ENCODE measurements around the gene SYT7.

The SYT7 gene

DNA sequence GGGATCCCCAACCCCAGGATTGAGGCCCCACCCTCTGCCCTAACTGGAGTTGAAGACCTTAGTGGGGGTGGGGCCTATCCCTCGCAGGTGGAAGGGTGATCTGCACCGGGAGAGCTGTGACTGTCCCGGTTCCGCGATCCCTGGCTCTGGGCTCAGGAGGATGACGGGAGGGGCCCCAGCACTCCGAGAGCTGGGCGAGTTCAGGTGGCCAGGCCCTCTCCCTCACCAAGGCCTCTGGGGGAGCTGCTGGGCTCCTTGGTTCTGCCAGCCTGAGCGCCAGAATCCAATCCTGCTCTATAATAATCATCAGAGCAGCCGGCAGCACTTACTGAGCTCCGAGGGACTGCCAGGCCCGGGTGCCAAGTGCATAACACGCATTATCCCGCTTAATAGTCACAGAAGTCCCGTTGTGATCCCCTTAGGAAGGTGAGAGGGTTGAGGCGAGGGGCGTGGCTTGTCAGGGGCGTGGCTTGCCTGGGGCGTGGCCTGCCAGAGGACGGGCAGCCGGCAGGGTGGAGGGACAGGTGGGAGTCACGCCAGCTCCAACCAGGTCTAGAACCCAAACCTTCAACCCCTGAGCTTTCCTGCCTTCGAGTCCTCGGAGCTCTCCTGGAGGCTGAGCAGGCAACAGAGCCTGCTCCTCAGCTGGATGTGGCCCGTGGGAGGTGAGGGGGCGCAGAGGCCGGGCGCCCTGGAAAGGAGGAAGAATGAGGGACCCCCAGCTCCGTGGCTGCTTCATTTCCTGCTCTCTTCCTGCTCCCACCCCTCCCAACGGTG is 7.3 kb upstream of the SYT7 start:
- peak overlapping the region in 14 of 21 experiments; percentile 15 to 72 (median 40) for H3K27ac ChIP-seq
- H3K4me3 ChIP-seq = peak overlapping the region; percentile 13 to 54 (median 38)

DNA sequence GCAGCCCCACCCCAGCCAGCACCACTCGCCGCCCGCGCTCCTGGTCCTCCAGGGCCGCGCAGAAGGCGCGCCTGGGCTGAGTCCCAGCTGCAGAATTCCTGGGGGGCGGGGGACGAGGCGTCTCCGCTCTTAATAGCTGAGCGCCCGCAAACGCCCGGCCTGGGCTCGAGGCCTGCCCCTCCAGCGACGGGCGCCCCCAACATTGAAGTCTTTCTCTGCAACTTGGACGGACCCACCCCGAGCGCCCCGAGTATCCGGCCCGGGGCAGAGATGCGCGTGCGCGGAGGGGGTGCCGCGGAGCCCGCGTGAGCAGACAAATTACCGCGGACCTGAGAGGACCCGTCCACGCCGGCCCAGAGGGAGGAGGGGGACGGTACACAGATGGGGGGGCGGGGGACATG is 6.7 kb upstream of the SYT7 start:
- Histone ChIP-seq H3K4me3 (peak overlapping the region; percentile 13 to 54 (median 38)), H3K27ac (peak overlapping the region in 13 of 21 experiments; percentile 15 to 72 (median 33))

DNA sequence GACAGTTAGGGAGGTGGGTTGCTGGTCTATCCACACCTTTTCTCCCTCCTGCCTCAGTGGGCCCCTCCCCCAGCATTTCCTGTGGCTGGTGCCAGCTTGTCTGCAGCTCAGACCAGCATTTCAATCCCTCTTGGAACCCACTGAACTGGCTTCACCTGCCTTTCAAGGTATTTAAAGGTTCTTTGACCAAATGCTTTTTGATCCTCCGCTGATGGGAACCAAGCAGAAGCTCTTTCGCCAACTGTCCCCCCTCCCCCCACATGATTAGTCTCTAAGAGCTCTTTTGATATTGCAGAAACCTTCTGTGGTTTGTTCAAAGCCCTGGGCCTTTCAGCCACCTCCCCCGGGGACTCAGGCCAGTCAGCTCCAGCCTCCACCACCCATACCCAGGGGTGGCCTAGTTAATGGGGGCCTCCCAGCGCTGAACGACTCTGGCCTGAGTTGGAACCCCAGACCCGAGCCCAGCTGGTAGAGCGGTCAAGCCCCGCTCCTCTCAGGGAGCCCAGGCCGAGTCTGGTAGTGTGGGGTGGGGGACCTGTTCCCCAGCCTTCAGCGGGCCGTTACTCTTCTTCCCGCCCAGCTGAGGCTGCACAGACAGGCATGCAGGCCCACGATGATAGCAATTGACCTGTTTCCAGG is 6.0 kb upstream of the SYT7 start:
- peak overlapping the region in 4 of 7 experiments; percentile 24 to 54 (median 42) for H3K4me3 ChIP-seq

DNA sequence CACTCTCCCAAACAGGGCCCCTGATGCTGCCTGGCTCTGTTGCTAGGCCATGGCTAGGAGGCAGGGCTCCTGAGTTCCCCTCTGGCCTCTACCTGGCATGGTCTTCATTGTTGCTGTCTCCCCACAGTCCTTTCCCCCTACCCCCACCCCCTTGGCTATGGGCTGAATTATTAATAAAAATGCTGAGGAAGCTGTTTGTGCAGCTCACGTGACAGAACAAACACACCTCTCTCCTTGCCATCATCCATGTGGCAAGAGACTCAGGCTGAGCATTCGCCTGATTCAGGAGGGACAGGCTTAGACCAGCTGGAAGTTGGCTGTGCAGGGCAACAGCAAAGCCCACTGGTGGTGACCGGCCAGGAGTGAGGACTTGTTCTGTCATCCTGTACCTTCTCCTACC is 4.2 kb upstream of the SYT7 start:
- Histone ChIP-seq H3K27ac (no peak overlapping the region), H3K4me3 (no peak overlapping the region)

More for the DNA sequence above, 6.0 kb upstream of the SYT7 start:
- H3K27ac ChIP-seq = peak overlapping the region in 7 of 21 experiments; percentile 15 to 72 (median 56)

DNA sequence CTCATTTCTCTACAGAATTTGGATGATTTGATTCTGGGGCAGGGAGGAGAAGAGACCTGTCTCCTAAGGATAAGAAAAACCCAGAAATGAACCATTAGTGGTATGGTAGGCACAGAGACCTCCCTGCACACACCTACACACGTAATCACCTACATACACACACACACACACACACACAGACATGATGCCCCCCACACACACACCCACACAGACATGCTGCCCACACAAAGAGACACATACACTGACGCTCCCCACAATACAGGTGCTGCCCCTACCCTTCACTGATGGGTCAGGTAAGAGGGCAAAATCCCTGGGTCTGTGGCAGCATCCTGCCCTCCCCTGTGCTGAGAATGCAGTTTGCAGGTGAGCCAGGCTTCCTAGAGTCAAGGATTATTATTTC is 1.1 kb upstream of the SYT7 start:
- Histone ChIP-seq H3K4me3 (no peak overlapping the region), H3K27ac (peak overlapping the region in 1 of 21 experiments; percentile 7)

DNA sequence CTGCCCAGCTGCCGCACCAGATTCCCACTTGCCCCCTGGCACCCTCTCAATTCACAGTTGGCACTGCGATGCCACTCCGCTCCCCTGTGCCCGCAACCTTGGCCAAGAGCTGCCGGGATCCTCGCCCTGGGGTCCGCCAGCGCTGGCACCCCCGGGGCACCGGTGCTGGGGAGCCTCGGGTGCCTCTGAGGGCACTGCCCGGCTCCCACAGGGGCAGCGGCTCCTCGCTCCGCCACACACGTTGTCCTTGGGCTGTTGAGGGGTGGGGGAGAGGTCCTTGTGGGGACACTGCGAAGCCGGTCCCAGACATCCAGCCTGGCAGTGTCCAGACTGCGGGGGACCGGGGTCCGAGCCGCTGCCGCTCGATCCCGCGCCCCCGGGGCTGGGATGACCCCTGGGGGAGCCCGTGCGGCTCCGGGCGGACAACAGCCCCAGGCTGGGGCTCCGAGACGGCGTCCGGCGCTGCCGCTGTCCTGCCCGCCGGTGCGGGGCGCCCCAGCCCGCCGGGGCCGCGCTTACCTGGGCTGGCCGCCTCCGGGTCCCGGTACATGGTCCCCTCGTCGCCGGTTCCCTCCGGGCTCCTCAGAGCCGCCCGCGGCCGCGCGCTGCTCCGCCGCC is 496 bp downstream of the SYT7 start:
- Histone ChIP-seq H3K27ac (peak overlapping the region in 3 of 21 experiments; percentile 20 to 60 (median 47)), H3K4me3 (peak overlapping the region; percentile 14 to 52 (median 39))

DNA sequence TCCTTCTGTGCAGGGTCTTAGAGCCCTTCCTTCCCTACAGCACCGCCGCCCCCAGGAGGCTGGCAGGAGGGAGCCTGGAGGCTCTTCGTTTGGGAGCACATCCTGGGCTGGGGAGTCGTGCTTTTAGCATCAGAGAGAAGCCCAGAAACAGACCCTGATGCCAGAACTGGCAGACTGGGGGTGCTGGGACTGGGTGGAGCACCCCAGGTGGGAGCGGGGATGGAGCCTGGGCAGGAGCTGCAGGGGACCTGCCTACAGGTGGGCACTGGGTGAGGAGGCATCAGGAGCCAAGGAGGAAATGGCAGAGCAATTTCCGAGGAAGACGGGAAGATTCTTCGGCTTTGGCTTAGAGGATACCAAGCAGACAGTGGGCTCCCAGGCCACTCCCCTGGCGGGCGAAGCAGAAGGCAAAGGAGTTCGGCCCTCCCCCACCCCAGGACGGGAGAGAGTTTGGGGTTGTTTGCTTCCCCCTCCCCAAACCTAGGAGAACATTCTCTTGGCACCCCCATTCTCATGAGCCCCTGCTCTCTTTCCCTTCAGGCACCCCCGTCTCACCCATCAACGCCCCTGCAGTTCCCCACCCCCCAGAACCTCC is 1.1 kb downstream of the SYT7 start:
- Histone ChIP-seq H3K27ac (no peak overlapping the region), H3K4me3 (peak overlapping the region in 5 of 7 experiments; percentile 33 to 52 (median 39))

DNA sequence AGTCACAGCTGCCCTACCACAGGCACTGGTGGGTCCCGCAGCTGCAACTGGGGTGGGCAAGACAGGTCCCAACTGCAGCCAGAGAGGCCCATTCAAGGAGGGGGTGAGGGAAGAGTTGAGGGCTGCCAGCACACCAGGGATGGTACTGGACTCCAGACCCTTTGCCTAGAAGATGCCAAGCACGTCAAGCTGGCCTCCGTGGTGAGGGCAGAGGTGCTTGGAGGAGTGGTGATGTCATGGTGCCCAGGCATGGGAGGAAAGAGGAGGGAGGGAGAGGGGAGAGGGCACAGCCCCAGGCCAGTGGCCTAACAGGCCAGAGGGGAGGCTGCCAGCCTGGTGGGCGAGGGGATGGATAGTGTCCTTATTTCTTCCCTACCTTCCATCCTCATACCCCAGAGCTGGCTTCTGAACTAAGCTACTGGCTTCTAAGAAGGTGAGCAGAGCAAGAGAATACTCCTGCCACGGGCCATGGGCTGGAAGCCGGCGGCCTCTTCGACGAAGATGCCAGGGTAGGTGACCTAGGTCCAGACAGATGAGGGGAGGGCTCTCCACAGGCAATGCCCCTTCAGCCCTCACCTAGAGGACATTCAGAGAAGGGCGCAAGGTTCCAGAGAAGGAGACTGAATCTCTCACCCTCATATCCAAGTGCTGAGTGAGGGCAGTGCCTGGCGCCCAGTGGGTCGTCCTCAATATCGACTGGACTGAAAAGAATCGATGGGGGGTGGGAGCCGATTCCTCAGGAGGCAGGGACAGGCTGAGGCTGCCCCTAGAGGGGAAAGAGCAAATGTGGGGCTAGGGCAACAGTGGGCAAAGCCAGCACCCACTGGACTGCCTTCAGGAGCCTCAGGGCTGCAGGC is 1.8 kb downstream of the SYT7 start:
- Histone ChIP-seq H3K27ac (no peak overlapping the region), H3K4me3 (no peak overlapping the region)

DNA sequence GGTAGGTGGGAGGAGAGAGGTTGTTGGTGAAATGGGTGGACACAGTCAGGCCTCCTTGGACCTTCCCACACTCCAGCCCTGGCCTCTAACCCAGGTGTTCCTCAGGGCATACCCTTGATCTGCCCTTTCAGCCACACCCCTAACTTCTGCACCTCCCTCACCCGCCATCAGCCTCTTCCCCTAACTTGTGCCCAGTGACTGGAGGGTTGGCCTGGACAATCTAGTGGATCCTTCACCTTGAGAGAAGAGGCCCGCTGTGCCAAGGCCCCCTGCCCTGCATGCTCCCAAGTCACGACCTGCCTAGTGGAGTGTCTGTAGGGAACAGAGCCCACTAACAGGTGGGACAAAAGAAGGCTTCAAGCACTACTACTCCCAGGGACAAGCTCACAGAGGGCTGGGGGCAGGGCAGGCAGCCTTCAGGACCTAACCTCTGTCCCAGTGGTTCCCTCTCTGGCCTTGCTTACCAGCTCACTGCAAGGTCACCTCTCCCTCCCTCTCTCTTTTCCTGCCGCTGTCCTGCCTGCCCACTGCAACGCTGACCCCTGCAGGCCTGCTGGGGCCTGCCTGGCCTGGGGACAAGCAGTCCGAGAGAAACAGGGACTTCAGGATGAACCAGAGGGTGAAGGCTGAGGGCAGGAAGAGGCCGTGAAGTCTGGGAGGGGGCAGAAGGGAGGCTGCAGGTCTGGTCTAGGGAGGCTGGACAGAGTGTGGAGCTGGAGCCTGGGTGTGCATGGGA is 3.3 kb downstream of the SYT7 start:
- no peak overlapping the region for H3K4me3 ChIP-seq
- no peak overlapping the region for H3K27ac ChIP-seq

DNA sequence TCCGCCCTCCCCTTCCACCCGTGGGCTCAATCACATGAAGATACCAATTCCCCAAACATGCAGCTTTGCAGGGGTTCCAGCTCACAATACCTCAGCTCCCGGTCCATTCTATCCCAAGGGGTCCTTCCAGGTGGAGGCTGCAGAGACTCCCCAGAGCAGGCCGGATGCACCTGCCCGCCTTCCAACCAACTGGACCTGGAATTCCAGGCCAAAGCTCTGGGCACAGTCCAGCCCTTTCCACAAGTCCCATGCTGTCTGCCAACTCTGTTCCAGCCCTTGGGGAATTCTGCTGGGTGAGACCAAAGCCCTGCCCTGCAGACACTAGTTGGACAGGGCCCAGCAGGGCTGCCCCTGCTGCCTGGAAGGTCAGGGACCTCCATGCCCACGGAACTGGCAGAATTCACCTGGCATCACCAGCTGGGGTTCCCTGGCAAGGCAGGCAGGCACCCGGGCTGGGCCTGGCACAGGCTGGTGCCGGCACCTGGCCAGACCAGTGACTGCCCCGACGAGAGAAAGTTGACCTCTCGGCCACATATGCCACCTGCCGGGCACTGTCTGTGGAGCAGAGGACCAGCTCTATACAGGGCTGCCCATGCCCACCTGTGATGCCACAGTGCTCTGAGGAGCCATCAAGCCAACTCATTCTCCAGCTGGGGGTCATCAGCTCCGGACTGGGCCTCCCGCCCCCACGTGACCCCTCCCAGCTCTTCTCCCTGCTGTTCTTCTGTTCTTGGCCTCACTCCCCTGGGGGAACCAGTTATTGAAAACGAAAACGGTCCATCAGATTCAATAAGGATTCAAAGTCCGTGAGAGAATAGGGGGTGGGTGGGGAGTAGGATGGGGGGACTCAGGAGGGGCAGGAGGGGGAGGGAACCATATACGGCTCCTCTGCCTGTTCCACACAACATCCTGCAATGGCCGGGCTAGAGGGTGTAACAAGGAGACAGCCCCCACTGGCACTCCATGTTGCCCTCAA is 4.7 kb downstream of the SYT7 start:
- Histone ChIP-seq H3K4me3 (no peak overlapping the region), H3K27ac (no peak overlapping the region)

DNA sequence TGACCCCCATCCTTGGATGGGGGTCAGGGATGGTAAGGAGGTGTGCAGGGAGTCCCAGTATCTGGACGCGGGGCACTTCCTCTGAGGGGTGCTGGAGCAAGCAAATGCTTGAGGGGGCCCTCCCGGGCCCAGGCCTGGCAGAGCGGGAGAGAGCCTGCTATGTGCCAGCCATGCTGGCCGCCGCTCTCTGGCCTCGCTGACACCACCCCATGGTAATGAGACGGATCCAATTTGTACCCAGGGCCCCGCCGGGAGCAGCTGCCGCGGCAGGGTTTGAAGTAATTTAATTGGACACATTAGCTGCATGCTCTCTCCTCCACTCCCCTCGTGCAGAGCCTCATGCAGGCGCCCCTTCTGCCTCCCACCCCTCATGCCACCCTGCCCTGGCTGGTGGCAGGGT is 6.3 kb downstream of the SYT7 start:
- no peak overlapping the region for H3K27ac ChIP-seq
- H3K4me3 ChIP-seq = no peak overlapping the region

DNA sequence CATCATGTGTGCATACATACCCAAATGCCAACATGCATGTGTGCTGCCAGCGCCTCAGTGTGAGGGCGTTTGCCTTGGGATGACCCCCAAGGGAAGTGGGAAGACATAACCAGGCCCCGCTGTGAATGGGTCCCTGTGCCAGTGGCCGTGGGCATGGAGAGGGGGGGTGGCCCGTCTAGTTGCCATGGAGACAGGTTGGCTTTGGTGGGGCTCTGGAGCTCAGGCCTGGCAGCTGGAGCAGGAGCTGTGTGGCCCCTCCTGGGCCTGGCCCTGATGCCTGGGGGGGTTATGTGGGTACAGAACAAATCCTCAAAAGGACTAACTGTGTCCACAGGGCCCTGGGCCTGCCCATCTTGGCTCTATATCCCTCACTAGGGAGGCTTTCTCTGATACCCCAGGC is 8.0 kb downstream of the SYT7 start:
- no peak overlapping the region for H3K27ac ChIP-seq
- H3K4me3 ChIP-seq = no peak overlapping the region

DNA sequence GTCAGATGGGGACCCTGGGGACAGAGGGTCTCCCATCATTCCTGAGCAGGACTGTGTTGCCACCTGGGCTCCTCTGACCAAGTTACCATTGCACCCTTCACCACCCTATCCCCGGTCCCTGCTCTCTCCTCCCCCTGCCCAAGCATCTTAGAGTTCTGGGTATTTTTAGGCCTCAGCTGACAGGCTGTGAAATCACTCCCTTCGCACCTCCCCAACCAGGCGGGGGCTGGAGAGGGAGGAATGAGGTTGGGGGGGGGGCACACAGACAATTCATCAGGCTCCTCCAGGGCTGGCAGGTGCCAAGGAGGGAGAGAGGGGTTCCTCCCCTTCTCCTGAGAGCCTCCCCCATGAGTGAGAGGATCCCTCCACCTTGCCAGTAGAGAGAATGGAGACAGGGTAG is 9.0 kb downstream of the SYT7 start:
- H3K4me3 ChIP-seq = no peak overlapping the region
- no peak overlapping the region for H3K27ac ChIP-seq

DNA sequence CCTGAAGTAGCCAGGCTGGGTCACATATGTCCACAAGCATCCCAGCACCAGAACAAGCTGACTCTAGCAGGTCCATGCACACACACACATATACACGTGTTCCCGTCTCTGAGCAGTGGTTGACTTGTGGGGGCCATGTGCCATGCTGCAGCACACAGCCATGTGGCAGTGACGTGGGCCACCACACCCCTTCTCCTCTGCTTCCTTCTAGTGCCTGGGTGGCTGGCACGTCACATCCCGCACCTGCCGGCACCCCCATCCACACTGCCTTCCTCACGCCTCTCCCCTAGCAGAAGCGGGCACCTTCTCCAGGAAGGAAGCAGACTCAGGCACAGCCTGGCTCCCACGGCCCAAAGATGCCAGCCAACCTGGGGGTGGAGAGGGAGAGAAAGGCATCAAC is 9.5 kb downstream of the SYT7 start:
- no peak overlapping the region for H3K4me3 ChIP-seq
- no peak overlapping the region for H3K27ac ChIP-seq

DNA sequence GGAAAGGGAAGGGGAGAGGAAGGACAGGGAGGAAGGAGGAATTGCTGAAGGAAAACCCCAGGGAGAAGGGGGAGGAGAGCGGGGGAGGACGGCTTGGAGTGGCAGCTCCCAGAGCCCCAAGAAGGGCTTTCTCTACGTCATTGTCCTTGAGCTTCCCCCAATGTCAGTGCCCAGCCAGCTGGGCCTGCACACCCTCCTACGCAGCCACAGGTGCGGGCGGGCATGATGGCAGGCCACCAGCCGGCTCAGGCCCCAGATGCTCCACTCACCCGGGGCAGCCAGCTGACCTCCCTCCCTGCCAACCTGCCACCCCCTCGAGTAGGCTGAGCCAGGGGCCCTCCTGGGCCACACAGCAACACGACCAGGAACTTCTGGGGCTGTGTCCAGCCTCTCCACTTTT is 11.2 kb downstream of the SYT7 start:
- Histone ChIP-seq H3K4me3 (no peak overlapping the region), H3K27ac (no peak overlapping the region)

DNA sequence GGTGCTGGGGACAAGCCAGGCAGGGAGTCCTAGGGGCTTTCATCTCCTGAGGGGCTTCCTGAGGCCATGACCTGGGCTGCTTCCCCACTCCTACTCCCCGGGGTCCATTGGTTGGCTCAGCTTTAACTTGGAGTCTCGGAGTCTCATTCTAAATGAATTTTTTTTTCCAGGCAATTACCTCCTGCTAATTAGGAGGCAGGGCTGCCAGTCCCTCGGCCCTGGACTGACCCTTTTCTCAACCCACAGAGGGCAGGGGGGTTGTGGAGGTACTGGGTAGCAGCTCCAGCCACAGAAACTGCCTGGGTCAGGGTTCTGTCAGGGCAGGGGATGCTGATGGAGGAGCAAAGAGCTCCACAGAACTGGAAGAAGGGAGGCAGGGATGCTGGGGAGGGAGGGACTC is 11.9 kb downstream of the SYT7 start:
- Histone ChIP-seq H3K4me3 (no peak overlapping the region), H3K27ac (no peak overlapping the region)

DNA sequence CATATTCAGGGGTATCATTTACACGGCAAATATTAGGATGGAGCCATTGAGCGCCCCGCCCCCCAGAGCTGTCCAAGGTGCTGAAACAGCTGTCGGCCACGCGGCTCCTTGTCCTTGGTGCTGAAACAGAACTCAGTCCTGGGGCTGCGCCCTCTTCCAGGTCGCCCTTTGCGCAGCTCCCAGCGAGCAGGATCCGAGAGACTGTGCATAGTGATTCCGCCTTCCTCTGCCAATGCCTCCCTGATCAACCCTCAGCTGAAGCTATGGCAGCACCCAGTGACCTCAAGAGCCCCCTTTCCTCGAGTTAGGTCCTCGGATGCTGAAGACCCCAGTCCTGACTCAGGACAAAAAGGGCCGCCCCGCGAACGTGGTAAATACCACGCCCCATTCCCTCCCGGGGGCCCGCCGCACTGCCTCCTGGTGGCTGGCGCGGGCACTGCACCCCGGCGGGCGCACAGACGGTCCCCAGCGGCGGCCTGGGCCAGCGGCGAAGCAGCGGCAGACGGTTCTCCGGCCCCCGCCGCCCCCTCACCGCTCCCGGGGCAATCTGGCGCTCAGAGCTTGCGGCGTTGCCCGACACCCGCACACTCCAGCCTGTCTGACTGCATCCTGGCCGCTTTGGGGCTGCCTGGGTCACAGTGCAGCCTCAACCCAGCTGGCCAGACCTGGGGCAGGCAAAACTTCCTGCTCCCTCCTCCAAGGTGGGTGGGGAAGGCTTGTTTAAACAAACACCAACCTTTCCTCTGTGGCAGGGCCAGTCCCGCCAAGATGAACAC is 13.4 kb downstream of the SYT7 start:
- Histone ChIP-seq H3K4me3 (no peak overlapping the region), H3K27ac (no peak overlapping the region)
